IMR-90 (cell line): Measurements from ENCODE around the gene KCNMB2. TPM values are rescaled to one million over a fixed set of nuclear protein-coding genes. Genes with fewer than 3 reads are reported as not detected.
A peak's percentile ranks its signal among the peaks of the same experiment; 100 is the strongest.

Experiments
- ATAC-seq: fragments of 200-7000 bp; cut with Tn5 transposase; 2 replicates; pipeline ENCODE4 v1.9.1; 2020; ENCODE audit warnings: low read depth, mild to moderate bottlenecking, moderate library complexity
- BruUV-seq: library from RNA; stranded (reverse); fragments of 400-500 nt; replicated peaks from 2 replicates; lab custom pipeline; 2021; lab: Mats Ljungman, UMichigan
- CTCF ChIA-PET: fragments of 300-600 bp; formaldehyde crosslinking; extraction: SDS; loops from one replicate; lab custom pipeline; 2021; ENCODE audit warnings: antibody characterized with exemption; lab: Yijun Ruan, JAX
- POLR2A ChIA-PET: fragments of 300-600 bp; sonication (Branson Sonifier 250); formaldehyde crosslinking; loops from one replicate; lab custom pipeline; 2022; ENCODE audit warnings: antibody characterized with exemption; ENCODE audit not compliant: unreplicated experiment; lab: Charles Lee
- DNase-seq: peaks from one replicate; pipeline ENCODE4 v3.0.0; 2013
- H2AFZ ChIP-seq: replicated peaks from 2 replicates; pipeline ENCODE3; 2013; ENCODE audit warnings: low read length, mild to moderate bottlenecking; ENCODE audit not compliant: poor library complexity
- H2AK5ac ChIP-seq: 2 replicates; pipeline ENCODE4 v1.6.1; 2013; ENCODE audit warnings: low read depth, low read length, inconsistent platforms
- H2AK9ac ChIP-seq: replicated peaks from 2 replicates; pipeline ENCODE3; 2013; ENCODE audit warnings: mild to moderate bottlenecking, low read depth, low read length, moderate library complexity; ENCODE audit not compliant: poor library complexity
- H2BK120ac ChIP-seq: 2 replicates; pipeline ENCODE4 v1.6.1; 2013; ENCODE audit warnings: low read depth, low read length, inconsistent platforms
- H2BK15ac ChIP-seq: 3 replicates; pipeline ENCODE4 v1.6.1; 2013; ENCODE audit warnings: low read depth, low read length, inconsistent platforms
- H2BK20ac ChIP-seq: 2 replicates; pipeline ENCODE4 v1.6.1; 2013; ENCODE audit warnings: low read depth, mild to moderate bottlenecking, inconsistent platforms, low read length, moderate library complexity
- H2BK5ac ChIP-seq: 2 replicates; pipeline ENCODE4 v1.6.1; 2013; ENCODE audit warnings: mild to moderate bottlenecking, low read depth, low read length, inconsistent platforms; ENCODE audit not compliant: poor library complexity, severe bottlenecking
- H3K14ac ChIP-seq: replicated peaks from 2 replicates; pipeline ENCODE4 v1.6.1; 2013; ENCODE audit warnings: low read depth, low read length, inconsistent platforms
- H3K18ac ChIP-seq: 2 replicates; pipeline ENCODE4 v1.6.1; 2013; ENCODE audit warnings: low read depth, low read length, control low read depth
- H3K23ac ChIP-seq: 2 replicates; pipeline ENCODE4 v1.6.1; 2013; ENCODE audit warnings: low read depth, low read length, inconsistent platforms
- H3K27ac ChIP-seq: 2 replicates; pipeline ENCODE4 v1.5.1; 2013; ENCODE audit warnings: mild to moderate bottlenecking, control low read depth, low read length; ENCODE audit not compliant: insufficient read depth
- H3K27me3 ChIP-seq: 2 replicates; pipeline ENCODE4 v1.6.1; 2013; ENCODE audit warnings: low read length; ENCODE audit not compliant: control insufficient read depth, insufficient read depth
- H3K36me3 ChIP-seq: 2 replicates; pipeline ENCODE4 v1.6.1; 2013; ENCODE audit warnings: low read length, mixed read lengths; ENCODE audit not compliant: control insufficient read depth, insufficient read depth
- H3K4ac ChIP-seq: 2 replicates; pipeline ENCODE4 v1.6.1; 2013; ENCODE audit warnings: low read depth, low read length, inconsistent platforms
- H3K4me1 ChIP-seq: 2 replicates; pipeline ENCODE4 v1.6.1; 2013; ENCODE audit warnings: low read length, mixed read lengths; ENCODE audit not compliant: control insufficient read depth, insufficient read depth
- H3K4me2 ChIP-seq: 2 replicates; pipeline ENCODE4 v1.6.1; 2013; ENCODE audit warnings: low read depth, mild to moderate bottlenecking, control low read depth, low read length, moderate library complexity
- H3K4me3 ChIP-seq: 2 replicates; pipeline ENCODE4 v1.5.1; 2013; ENCODE audit warnings: low read depth, mild to moderate bottlenecking, control low read depth, low read length, moderate library complexity; ENCODE audit not compliant: insufficient read depth
- H3K56ac ChIP-seq: 2 replicates; pipeline ENCODE4 v1.6.1; 2013; ENCODE audit warnings: low read length, inconsistent platforms; ENCODE audit not compliant: insufficient read depth; ENCODE audit errors: extremely low read depth
- H3K79me1 ChIP-seq, 2 experiments: 2 replicates each; pipeline ENCODE4 v1.6.1; 2013; ENCODE audit warnings: low read length in 2 of 2, inconsistent platforms in 1 of 2, low read depth in 1 of 2
- H3K9ac ChIP-seq: 2 replicates; pipeline ENCODE4 v1.6.1; 2013; ENCODE audit warnings: low read depth, low read length, control low read depth
- H3K9me1 ChIP-seq: 2 replicates; pipeline ENCODE4 v1.6.1; 2013; ENCODE audit warnings: low read length, inconsistent platforms; ENCODE audit not compliant: insufficient read depth
- H3K9me3 ChIP-seq: 2 replicates; pipeline ENCODE4 v1.6.1; 2013; ENCODE audit warnings: low read length; ENCODE audit not compliant: control insufficient read depth, insufficient read depth
- H4K20me1 ChIP-seq: 2 replicates; pipeline ENCODE4 v1.6.1; 2013; ENCODE audit warnings: low read length, inconsistent platforms; ENCODE audit not compliant: insufficient read depth
- H4K5ac ChIP-seq: 2 replicates; pipeline ENCODE4 v1.6.1; 2013; ENCODE audit warnings: mild to moderate bottlenecking, low read depth, low read length, control low read depth
- H4K8ac ChIP-seq, 2 experiments: 2 replicates each; pipeline ENCODE4 v1.6.1; 2013; ENCODE audit warnings: low read depth in 2 of 2, low read length in 2 of 2, control low read depth in 1 of 2, inconsistent platforms in 1 of 2
- H4K91ac ChIP-seq: 2 replicates; pipeline ENCODE4 v1.6.1; 2013; ENCODE audit warnings: low read depth, low read length, inconsistent platforms; ENCODE audit not compliant: insufficient read depth
- CHD1 ChIP-seq: IDR thresholded peaks from 2 replicates; pipeline ENCODE4 v1.6.1; 2012; ENCODE audit warnings: low read depth, low read length, improper control_type of control experiment
- CTCF ChIP-seq: conservative IDR thresholded peaks from 2 replicates; pipeline ENCODE4 v1.5.1; 2012; ENCODE audit warnings: mild to moderate bottlenecking, low read depth, low read length, improper control_type of control experiment
- FOS ChIP-seq: fragments of 150-350 bp; IDR thresholded peaks from 2 replicates; pipeline ENCODE4 v1.6.1; 2016; ENCODE audit warnings: low read depth, low read length
- MAFK ChIP-seq: IDR thresholded peaks from 2 replicates; pipeline ENCODE4 v1.6.1; 2012; ENCODE audit warnings: low read depth, low read length, improper control_type of control experiment
- MAZ ChIP-seq: IDR thresholded peaks from 2 replicates; pipeline ENCODE4 v1.6.1; 2012; ENCODE audit warnings: low read depth, mild to moderate bottlenecking, low read length, improper control_type of control experiment, moderate library complexity, borderline replicate concordance
- MXI1 ChIP-seq: IDR thresholded peaks from 2 replicates; pipeline ENCODE4 v1.6.1; 2012; ENCODE audit warnings: low read depth, mild to moderate bottlenecking, low read length, moderate library complexity, borderline replicate concordance
- NFE2L2 ChIP-seq: fragments of 150-350 bp; IDR thresholded peaks from 2 replicates; pipeline ENCODE4 v1.6.1; 2016; ENCODE audit warnings: low read depth, mild to moderate bottlenecking, low read length
- POLR2A ChIP-seq: IDR thresholded peaks from 2 replicates; pipeline ENCODE4 v1.6.1; 2012; ENCODE audit warnings: mild to moderate bottlenecking, low read depth, low read length
- RAD21 ChIP-seq: IDR thresholded peaks from 2 replicates; pipeline ENCODE4 v1.6.1; 2012; ENCODE audit warnings: low read length, improper control_type of control experiment
- RCOR1 ChIP-seq: IDR thresholded peaks from 2 replicates; pipeline ENCODE4 v1.6.1; 2012; ENCODE audit warnings: mild to moderate bottlenecking, low read length, improper control_type of control experiment; ENCODE audit not compliant: insufficient replicate concordance
- RFX5 ChIP-seq: IDR thresholded peaks from 2 replicates; pipeline ENCODE4 v1.8.0; 2012; ENCODE audit warnings: low read depth, mild to moderate bottlenecking, low read length, moderate library complexity
- SMC3 ChIP-seq: fragments of 150-350 bp; IDR thresholded peaks from 2 replicates; pipeline ENCODE4 v1.6.1; 2016; ENCODE audit warnings: low read depth, mild to moderate bottlenecking, antibody characterized with exemption, low read length, moderate library complexity
- USF2 ChIP-seq: fragments of 150-350 bp; IDR thresholded peaks from 2 replicates; pipeline ENCODE4 v1.6.1; 2017; ENCODE audit warnings: mild to moderate bottlenecking, antibody characterized with exemption, low read length, low read depth
- WGBS, 2 experiments: methylation state at CpG; one replicate each; pipeline versions ENCODE4 v1.1.5 to v1.1.7; 2013; ENCODE audit warnings: missing lambda C conversion rate in 2 of 2; ENCODE audit not compliant: insufficient read length in 1 of 2; ENCODE audit errors: extremely low coverage in 2 of 2; 5-methylcytosine and 5-hydroxymethylcytosine counted together
- dilution Hi-C: fragments of 300-500 bp; cut with HindIII; formaldehyde crosslinking; loops from one replicate; pipeline ENCODE4 v1.14.3; 2018; ENCODE audit warnings: low sequenced_read_pairs; ENCODE audit not compliant: unreplicated experiment
- in situ Hi-C: fragments of 300-500 bp; cut with MboI; formaldehyde crosslinking; loops from 3 replicates; pipeline ENCODE4 v1.14.3; 2019; ENCODE audit warnings: low sequenced_read_pairs, inconsistent platforms, mixed read lengths
- intact Hi-C: fragments of 100-400 bp; cut with micrococcal nuclease; formaldehyde crosslinking; loops from 2 replicates; pipeline ENCODE4 v1.10.0; 2022
- polyA plus RNA-seq, 3 experiments: library from polyadenylated mRNA; depleted of rRNA; stranded (reverse); fragments of >200 nt; gene quantifications; 2 replicates each; pipeline ENCODE4 v1.2.3, GENCODE V29; 2012; ENCODE audit warnings: low replicate concordance in 1 of 3
- total RNA-seq: library from RNA; depleted of rRNA; stranded (reverse); fragments of >200 nt; gene quantifications from 2 replicates; pipeline ENCODE4 v1.2.3, GENCODE V29; 2012

The KCNMB2 gene
- total and polyA plus RNA-seq, 2 of the 4 experiments (the other 2 are of a cell fraction): not detected

GRCh38 chr3:178706411-178706810 lies 170.2 kb downstream of the KCNMB2 start:
- no TSS peak for BruUV-seq
- in situ Hi-C loops (no loop called here), dilution Hi-C loops (no loop called here), intact Hi-C loops (loop anchor here (10.0 kb wide), 1 partner anchor 272 kb away; no protein-coding TSS in a partner anchor)
- no peak for ATAC-seq
- TF ChIP-seq RAD21 (no peak), CHD1 (no peak), MXI1 (no peak), CTCF (no peak), MAZ (no peak), POLR2A (no peak), RCOR1 (no peak), USF2 (no peak), SMC3 (no peak), FOS (no peak), RFX5 (no peak), NFE2L2 (no peak), MAFK (no peak)
- H2BK20ac ChIP-seq: peak overlapping the region; percentile 11
- H3K36me3 ChIP-seq: no peaks in the 10 kb centered on the region
- H4K91ac ChIP-seq: peak overlapping the region; percentile 0; the same call in 1 of the 2 replicates
- ChIA-PET POLR2A (no interaction called here), CTCF (no interaction called here)
- no peaks in the 10 kb centered on the region for H4K20me1 ChIP-seq
- no peak overlapping the region for H3K23ac ChIP-seq
- H3K79me1 ChIP-seq: no peaks in the 10 kb centered on the region
- H3K18ac ChIP-seq: peak overlapping the region; percentile 89
- WGBS, 2 experiments: 100% methylated on average over 2 of the region's 2 CpGs; no CpG with 5 or more reads in 1 of the 2 experiments
- H2BK5ac ChIP-seq: peak overlapping the region; percentile 7
- peaks cover 4% of the 10 kb centered on the region; the same call in 1 of the 2 replicates for H3K9me1 ChIP-seq
- no peak for DNase-seq
- H2BK120ac ChIP-seq: peak overlapping the region; percentile 13
- H3K4me1 ChIP-seq: peaks cover 26% of the 10 kb centered on the region
- no peaks in the 10 kb centered on the region for H3K27me3 ChIP-seq
- no peak overlapping the region for H3K27ac ChIP-seq
- no peak overlapping the region for H3K4me3 ChIP-seq
- H4K8ac ChIP-seq: peak overlapping the region in 1 of 2 experiments; percentile 39; a peak in 1 of 4 replicates
- no peak overlapping the region for H2AK9ac ChIP-seq
- no peak overlapping the region for H3K9ac ChIP-seq
- H3K9me3 ChIP-seq: no peaks in the 10 kb centered on the region
- H4K5ac ChIP-seq: peak overlapping the region; percentile 38
- H2AK5ac ChIP-seq: no peak overlapping the region; the same call in 1 of the 2 replicates
- peak overlapping the region; percentile 63; the same call in 1 of the 2 replicates for H3K4ac ChIP-seq
- peak overlapping the region; percentile 72; the same call in 1 of the 2 replicates for H3K4me2 ChIP-seq
- no peak overlapping the region; the same call in 1 of the 3 replicates for H2BK15ac ChIP-seq
- H3K14ac ChIP-seq: no peak overlapping the region
- no peak overlapping the region for H2AFZ ChIP-seq
- H3K56ac ChIP-seq: no peak overlapping the region; the same call in 1 of the 2 replicates
